Pancreas (tissue), 10 donors: ENCODE data around the gene MS4A6E. TPM values are rescaled to one million over a fixed set of nuclear protein-coding genes. Genes with fewer than 3 reads are reported as not detected.
"Not testable (repeated sequence)": the region's sequence is repeated elsewhere in the genome, so short reads cannot be mapped to it uniquely, and the experiment has no call there.

Experiments
- ATAC-seq, 4 donors: fragments of 200-7000 bp; cut with Tn5 transposase; one replicate each; pipeline versions ENCODE4 v1.8.0 to v1.9.1; 2020; ENCODE audit warnings: mild to moderate bottlenecking in 4 of 4, moderate library complexity in 4 of 4
- DNase-seq, 6 donors: peaks; one replicate each; pipeline ENCODE4 v3.0.0-alpha.2; 2020
- FAIRE-seq: peaks from 2 replicates; lab custom pipeline; 2012; peaks lifted over from hg19 to GRCh38; lab: Jason Lieb, UNC
- H3K27ac ChIP-seq, 4 donors: fragments of 200-600 bp; sonication (generic); 1 replicate in 3 of 4; 2 replicates in 1 of 4; pipeline versions ENCODE4 v1.5.0 to v1.8.0; 2020
- H3K27me3 ChIP-seq, 4 donors: fragments of 200-600 bp; one replicate each; pipeline ENCODE4 v1.8.0; 2021
- H3K36me3 ChIP-seq, 3 donors: fragments of 200-600 bp; sonication (generic) in 1 of 3; one replicate each; pipeline versions ENCODE4 v1.5.0 to v1.8.0; 2020 to 2021
- H3K4me1 ChIP-seq, 3 donors: fragments of 200-600 bp; one replicate each; pipeline ENCODE4 v1.8.0; 2021
- H3K4me3 ChIP-seq, 4 donors: fragments of 200-600 bp; sonication (generic) in 2 of 4; one replicate each; pipeline versions ENCODE4 v1.5.0 to v1.8.0; 2020 to 2021
- H3K9me3 ChIP-seq, 4 donors: fragments of 200-600 bp; one replicate each; pipeline ENCODE4 v1.8.0; 2021
- WGBS, 2 donors: extraction: QIAGEN DNeasy Blood & Tissue Kit; methylation state at CpG; one replicate each; pipeline ENCODE4 v1.1.7; 2013; 5-methylcytosine and 5-hydroxymethylcytosine counted together
- intact Hi-C, 3 donors: fragments of 100-400 bp; cut with DNase I; formaldehyde crosslinking; loops; one replicate each; pipeline versions ENCODE4 v1.11.1 to v1.14.2; 2022
- polyA plus RNA-seq, 2 donors: library from polyadenylated mRNA; stranded (reverse); fragments of 200-250 nt; gene quantifications; one replicate each; pipeline ENCODE4 v1.2.3, GENCODE V29; 2013
- total RNA-seq, 6 donors: library from RNA; stranded (reverse); fragmentation: NEBNext Ultra II Directional in 4 of 6; extraction: Animal tissue kit (Norgen Biotek cat#: 25700) in 4 of 6; gene quantifications; one replicate each; pipeline versions ENCODE4 v1.2.1 to v1.2.4, GENCODE V29; 2021 to 2023
- TF ChIP-seq, protein P1 (sequence below), 4 donors: fragments of 200-600 bp; sonication (generic) in 3 of 4; IDR thresholded peaks; one replicate each; pipeline versions ENCODE4 v1.5.0 to v1.8.0; 2021; ENCODE audit warnings: antibody characterized with exemption in 4 of 4
- donor health status: healthy with polysubstance abuse.
- donor health status: DM: no; HTN: no; CAD: no; lungs with moderate emphysema.
- donor health status: DM: no; HTN: no; CAD: no.
- donor health status: control.
- donor health status: control.
- donor health status: Bipolar disorder and iron deficiency.
- donor health status: DM: yes; HTN: yes; CAD: no.
- donor health status: DM: no; HTN: no; CAD: no.
- donor health status: DM: no; HTN: no; CAD: no.
- donor health status: DM: yes; HTN: yes; CAD: no.

The MS4A6E gene
- not detected for total RNA-seq
- not detected for polyA plus RNA-seq

- H3K9me3 ChIP-seq: no peaks in the 10 kb centered on the region
- no peak for DNase-seq
- no peaks in the 10 kb centered on the region for H3K36me3 ChIP-seq
- H3K27ac ChIP-seq: no peak within 1 kb of the TSS
- 36 to 53% methylated on average over 1 of the region's 1 CpG for WGBS, 2 donors
- no peaks in the 10 kb centered on the region for H3K4me1 ChIP-seq
- TF ChIP-seq, protein P1, sequence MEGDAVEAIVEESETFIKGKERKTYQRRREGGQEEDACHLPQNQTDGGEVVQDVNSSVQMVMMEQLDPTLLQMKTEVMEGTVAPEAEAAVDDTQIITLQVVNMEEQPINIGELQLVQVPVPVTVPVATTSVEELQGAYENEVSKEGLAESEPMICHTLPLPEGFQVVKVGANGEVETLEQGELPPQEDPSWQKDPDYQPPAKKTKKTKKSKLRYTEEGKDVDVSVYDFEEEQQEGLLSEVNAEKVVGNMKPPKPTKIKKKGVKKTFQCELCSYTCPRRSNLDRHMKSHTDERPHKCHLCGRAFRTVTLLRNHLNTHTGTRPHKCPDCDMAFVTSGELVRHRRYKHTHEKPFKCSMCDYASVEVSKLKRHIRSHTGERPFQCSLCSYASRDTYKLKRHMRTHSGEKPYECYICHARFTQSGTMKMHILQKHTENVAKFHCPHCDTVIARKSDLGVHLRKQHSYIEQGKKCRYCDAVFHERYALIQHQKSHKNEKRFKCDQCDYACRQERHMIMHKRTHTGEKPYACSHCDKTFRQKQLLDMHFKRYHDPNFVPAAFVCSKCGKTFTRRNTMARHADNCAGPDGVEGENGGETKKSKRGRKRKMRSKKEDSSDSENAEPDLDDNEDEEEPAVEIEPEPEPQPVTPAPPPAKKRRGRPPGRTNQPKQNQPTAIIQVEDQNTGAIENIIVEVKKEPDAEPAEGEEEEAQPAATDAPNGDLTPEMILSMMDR (IDR thresholded peaks at IDR 0.05): no peak
- no peak within 1 kb of the TSS for H3K4me3 ChIP-seq
- ATAC-seq: no peak
- no peak for FAIRE-seq
- intact Hi-C loops: no loop called here
- no peaks in the 10 kb centered on the region for H3K27me3 ChIP-seq
Measured at GRCh38 chr11:60326955-60327354, at the start of gene MS4A6E. MS4A6E (plus strand) TSS chr11:60327255; CDS start chr11:60334896, 7,641 bp downstream.

DNA sequence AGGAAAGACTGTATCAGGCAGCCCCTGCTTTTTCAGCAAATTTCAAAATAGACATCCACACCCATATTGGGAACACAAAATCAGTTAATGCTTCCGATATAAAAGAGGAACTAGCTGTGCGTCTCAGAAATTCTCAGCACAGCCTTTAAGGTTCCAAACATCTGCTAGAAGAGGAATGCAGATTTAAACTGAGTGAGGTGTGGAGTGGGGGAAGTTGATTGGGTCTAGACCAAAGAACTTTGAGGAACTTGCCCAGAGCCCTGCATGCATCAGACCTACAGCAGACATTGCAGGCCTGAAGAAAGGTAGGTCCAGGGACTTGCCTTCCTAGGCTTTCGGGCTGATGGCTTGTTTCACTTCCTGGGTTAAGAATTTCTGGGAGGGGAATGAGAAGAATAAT, 46.6 kb upstream of the MS4A6E start, which contains the start of gene MS4A4A:
TSS of gene MS4A4A (plus strand) at position 255 of the 400 bp plus-strand sequence. CDS start at position 265, 10 bp downstream.
- TF ChIP-seq, protein P1 (IDR thresholded peaks at IDR 0.05): no peak
- H3K4me3 ChIP-seq: peak within 1 kb of the TSS in 1 of 4 donors; percentile 10
- 85 to 89% methylated on average over 3 of the region's 3 CpGs for WGBS, 2 donors
- H3K36me3 ChIP-seq: no peaks in the 10 kb centered on the region
- H3K9me3 ChIP-seq: no peaks in the 10 kb centered on the region
- peak in 2 of 4 donors; percentile 72 to 81 for ATAC-seq
- H3K27me3 ChIP-seq: peaks cover 0 to 3% (median 0%) of the 10 kb centered on the region in 4 donors
- no peak for FAIRE-seq
- H3K4me1 ChIP-seq: no peaks in the 10 kb centered on the region
- H3K27ac ChIP-seq: peak within 1 kb of the TSS in 2 of 4 donors; percentile 12 to 50
- intact Hi-C loops: no loop called here
- peak in 1 of 6 donors; percentile 25 for DNase-seq

GRCh38 chr11:60281485-60281884, 45.6 kb upstream of the MS4A6E start:
- H3K4me3 ChIP-seq: no peak overlapping the region
- no peaks in the 10 kb centered on the region for H3K36me3 ChIP-seq
- 31 to 34% methylated on average over 2 of the region's 2 CpGs for WGBS, 2 donors
- intact Hi-C loops: no loop called here
- H3K4me1 ChIP-seq: no peaks in the 10 kb centered on the region
- no peaks in the 10 kb centered on the region for H3K9me3 ChIP-seq
- DNase-seq (no peak), ATAC-seq (peak in 2 of 4 donors; percentile 38 to 56), FAIRE-seq (no peak)
- TF ChIP-seq, protein P1 (IDR thresholded peaks at IDR 0.05): no peak
- peaks cover 0 to 3% (median 0%) of the 10 kb centered on the region in 4 donors for H3K27me3 ChIP-seq
- peak overlapping the region in 1 of 4 donors; percentile 50 for H3K27ac ChIP-seq

DNA sequence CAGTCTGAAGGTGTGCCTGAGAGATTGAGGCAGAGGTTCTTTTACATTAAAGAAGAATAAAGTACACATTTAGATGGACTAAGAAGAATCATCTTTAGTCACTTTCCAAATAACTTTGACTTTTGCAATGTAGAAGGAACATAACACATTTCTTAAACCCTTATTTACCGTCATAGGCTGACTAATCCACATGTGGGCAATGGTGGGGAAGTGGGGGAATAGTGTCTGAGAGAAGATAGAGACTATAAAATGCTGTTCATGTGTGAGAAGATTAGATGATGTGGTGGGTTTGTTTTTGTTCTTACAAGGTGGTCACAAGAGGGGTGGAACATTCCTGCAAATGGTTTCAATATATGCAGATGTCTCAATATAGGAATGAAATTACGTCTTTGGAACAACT, 44.8 kb upstream of the MS4A6E start:
- H3K27me3 ChIP-seq: peaks cover 0 to 3% (median 0%) of the 10 kb centered on the region in 4 donors
- no peak overlapping the region for H3K4me3 ChIP-seq
- H3K36me3 ChIP-seq: no peaks in the 10 kb centered on the region
- no peaks in the 10 kb centered on the region for H3K9me3 ChIP-seq
- ATAC-seq: no peak
- intact Hi-C loops: no loop called here
- FAIRE-seq: no peak
- TF ChIP-seq, protein P1 (IDR thresholded peaks at IDR 0.05): no peak
- H3K27ac ChIP-seq: peak overlapping the region in 1 of 4 donors; percentile 50
- H3K4me1 ChIP-seq: no peaks in the 10 kb centered on the region
- WGBS, 2 donors: 78 to 90% methylated on average over 2 of the region's 2 CpGs
- DNase-seq: no peak

DNA sequence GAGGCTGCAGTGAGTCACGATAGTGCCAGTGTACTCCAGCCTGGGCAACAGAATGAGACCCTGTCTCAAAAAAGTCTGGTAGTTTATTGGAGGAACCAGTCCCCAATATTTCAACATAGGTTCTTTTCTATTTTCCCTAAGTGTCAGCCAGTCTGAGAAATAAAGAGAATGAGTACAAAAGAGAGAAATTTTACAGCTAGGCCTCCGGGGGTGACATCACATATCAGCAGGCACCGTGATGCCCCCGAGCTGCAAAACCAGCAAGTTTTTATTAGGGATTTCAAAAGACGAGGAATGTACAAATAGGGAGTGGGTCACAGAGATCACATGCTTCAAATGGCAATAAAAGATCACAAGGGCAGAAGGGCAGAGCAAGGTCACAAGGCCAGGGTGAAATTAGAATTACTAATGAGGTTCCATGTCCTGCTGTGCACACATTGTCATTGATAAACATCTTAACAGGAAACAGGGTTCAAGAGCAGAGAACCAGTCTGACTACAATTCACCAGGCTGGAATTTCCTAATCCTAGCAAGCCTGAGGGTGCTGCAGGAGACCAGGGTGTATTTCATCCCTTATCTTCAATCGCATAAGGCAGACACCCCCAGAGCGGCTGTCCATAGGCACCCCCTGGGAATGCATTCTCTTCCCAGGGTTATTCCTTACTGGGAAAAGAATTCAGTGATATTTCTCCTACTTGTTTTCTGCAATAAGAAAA, 41.5 kb upstream of the MS4A6E start:
- H3K27me3 ChIP-seq, FAIRE-seq, H3K4me3 ChIP-seq, H3K4me1 ChIP-seq, DNase-seq, ATAC-seq, H3K9me3 ChIP-seq, H3K27ac ChIP-seq, H3K36me3 ChIP-seq, intact Hi-C loops: not testable (repeated sequence)
- WGBS, 2 donors: 46 to 55% methylated on average over 7 of the region's 7 CpGs
